K562 (cell line): Measurements from ENCODE around the gene DDIT3. TPM values are rescaled to one million over a fixed set of nuclear protein-coding genes. Genes with fewer than 3 reads are reported as not detected.

ENCODE experiments used
- MGA ChIP-seq: fragments of 450-650 bp; IDR thresholded peaks from 2 replicates; pipeline ENCODE4 v1.6.1; 2016; ENCODE audit warnings: mild to moderate bottlenecking, moderate library complexity
- MLLT1 ChIP-seq, 2 experiments: fragments of 450-650 bp; IDR thresholded peaks; 2 replicates each; pipeline ENCODE4 v1.6.1; 2016
- NCOR1 ChIP-seq: fragments of 450-650 bp; IDR thresholded peaks from 2 replicates; pipeline ENCODE4 v1.6.1; 2016; ENCODE audit warnings: mild to moderate bottlenecking, moderate library complexity
- PML ChIP-seq: IDR thresholded peaks from 2 replicates; pipeline ENCODE4 v1.6.1; 2012; ENCODE audit warnings: low read length, inconsistent platforms
- SIRT6 ChIP-seq: IDR thresholded peaks from one replicate; pipeline ENCODE4 v1.6.1; 2012; ENCODE audit warnings: low read depth, mild to moderate bottlenecking, control low read depth, inconsistent platforms, low read length, moderate library complexity
- SMARCA4 ChIP-seq: fragments of 450-650 bp; IDR thresholded peaks from 2 replicates; pipeline ENCODE4 v1.6.1; 2016
- TGIF2 ChIP-seq: sonication (generic); formaldehyde crosslinking; IDR thresholded peaks from 2 replicates; pipeline ENCODE4 v1.8.1; 2022; ENCODE audit warnings: mild to moderate bottlenecking, missing genetic modification reagents, moderate library complexity
- WHSC1 ChIP-seq: IDR thresholded peaks from one replicate; pipeline ENCODE4 v1.6.1; 2012; ENCODE audit warnings: low read length, control low read depth, inconsistent platforms
- ZC3H11A ChIP-seq: IDR thresholded peaks from 2 replicates; pipeline ENCODE4 v1.6.1; 2012; ENCODE audit warnings: low read depth, low read length, improper control_type of control experiment
- polyA plus RNA-seq, 8 experiments: library from polyadenylated mRNA; depleted of rRNA in 4 of 8; stranded (reverse) in 5 of 8; unstranded in 3 of 8; fragments of >200 nt; fragmentation: Nextera tagmentation in 2 of 8; fragmentation: Illumina TruSeq in 1 of 8; extraction: Ambion mirVana in 2 of 8; extraction: Trizol in 1 of 8; gene quantifications; 2 replicates each; pipeline versions ENCODE4 v1.2.1 to v1.2.3, GENCODE V29; 2011 to 2014; ENCODE audit warnings: inconsistent platforms in 1 of 8, missing spikeins in 1 of 8
- total RNA-seq, 7 experiments: library from RNA; depleted of rRNA in 6 of 7; stranded (reverse); fragments of >200 nt in 6 of 7; fragmentation: Illumina TruSeq in 2 of 7; extraction: Trizol in 2 of 7; gene quantifications; 2 replicates each; pipeline versions ENCODE4 v1.2.1 to v1.2.3, GENCODE V29; 2011 to 2021; ENCODE audit warnings: low replicate concordance in 1 of 7

The DDIT3 gene
- total and polyA plus RNA-seq, 9 of the 15 experiments (the other 6 are each of a cell fraction or from before 2014, with no cell fraction given), result 59.1 to 272 (median 89.9) TPM

- TF ChIP-seq MGA (0 out of 2 replicates have a peak, but pooled peaks have one; percentile 5), ZC3H11A (no peak), NCOR1 (0 out of 2 replicates have a peak, but pooled peaks have one; percentile 33), TGIF2 (CRISPR knock-in tag) (0 out of 2 replicates have a peak, but pooled peaks have one; percentile 10), SIRT6 (peak; percentile 19), SMARCA4 (0 out of 2 replicates have a peak, but pooled peaks have one; percentile 11), PML (peak; percentile 44; the same call in 1 of the 2 replicates), MLLT1 (IDR thresholded peaks at IDR 0.05) (peak; percentile 35 to 64; a peak in 2 of 4 replicates), WHSC1 (no peak)
Measured at GRCh38 chr12:57518176-57518919, 2.0 kb downstream of the DDIT3 start (continued).
